Heart left ventricle (tissue), 16 donors: Measurements from ENCODE around the gene FBXW7. TPM values are rescaled to one million over a fixed set of nuclear protein-coding genes. Genes with fewer than 3 reads are reported as not detected.

Experiments used
- ATAC-seq, 4 donors: fragments of 200-7000 bp; cut with Tn5 transposase; one replicate each; pipeline ENCODE4 v1.9.1; 2020 to 2022; ENCODE audit warnings: moderate library complexity in 4 of 4, mild to moderate bottlenecking in 3 of 4, moderate number of reproducible peaks in 1 of 4
- DNase-seq, 5 donors: peaks; one replicate each; pipeline ENCODE4 v3.0.0-alpha.2; 2020
- H3K27ac ChIP-seq, 12 donors: fragments of 200-600 bp; sonication (generic) in 4 of 12; one replicate each; pipeline versions ENCODE4 v1.5.0 to v1.8.0; 2016 to 2022; ENCODE audit warnings: mild to moderate bottlenecking in 2 of 12
- H3K27me3 ChIP-seq, 9 donors: fragments of 200-600 bp; sonication (generic) in 2 of 9; one replicate each; pipeline versions ENCODE4 v1.5.1 to v1.8.0; 2016 to 2022; ENCODE audit warnings: mild to moderate bottlenecking in 3 of 9
- H3K36me3 ChIP-seq, 9 donors: fragments of 200-600 bp; sonication (generic) in 2 of 9; one replicate each; pipeline versions ENCODE4 v1.5.0 to v1.8.0; 2018 to 2022; ENCODE audit warnings: mild to moderate bottlenecking in 2 of 9
- H3K4me1 ChIP-seq, 12 donors: fragments of 200-600 bp; sonication (generic) in 4 of 12; one replicate each; pipeline versions ENCODE4 v1.5.0 to v1.8.0; 2016 to 2022; ENCODE audit warnings: mild to moderate bottlenecking in 3 of 12
- H3K4me3 ChIP-seq, 12 donors: fragments of 200-600 bp; sonication (generic) in 4 of 12; one replicate each; pipeline versions ENCODE4 v1.5.0 to v1.8.0; 2017 to 2022; ENCODE audit warnings: mild to moderate bottlenecking in 9 of 12, moderate library complexity in 4 of 12
- H3K9me3 ChIP-seq, 12 donors: fragments of 200-600 bp; sonication (generic) in 4 of 12; one replicate each; pipeline versions ENCODE4 v1.5.0 to v1.8.0; 2016 to 2022; ENCODE audit warnings: mild to moderate bottlenecking in 1 of 12
- CTCF ChIP-seq, 12 donors: fragments of 200-600 bp; sonication (generic) in 4 of 12; IDR thresholded peaks; one replicate each; pipeline versions ENCODE4 v1.5.0 to v1.8.0; 2018 to 2022; ENCODE audit warnings: antibody characterized with exemption in 12 of 12, mild to moderate bottlenecking in 5 of 12
- POLR2A ChIP-seq, 2 donors: fragments of 450-650 bp; IDR thresholded peaks; one replicate each; pipeline ENCODE4 v1.6.1; 2017; ENCODE audit warnings: antibody characterized with exemption in 2 of 2, mild to moderate bottlenecking in 2 of 2, moderate library complexity in 2 of 2
- WGBS, 4 donors: extraction: QIAGEN DNeasy Blood & Tissue Kit in 2 of 4; methylation state at CpG; one replicate each; pipeline versions ENCODE4 v1.1.5 to v1.1.7; 2013 to 2018; 5-methylcytosine and 5-hydroxymethylcytosine counted together
- intact Hi-C, 10 donors: fragments of 100-400 bp; cut with DNase I; formaldehyde crosslinking; loops; one replicate each; pipeline versions ENCODE4 v1.11.1 to v1.14.2; 2022
- polyA plus RNA-seq, 2 donors: library from polyadenylated mRNA; stranded (reverse); fragments of 200-250 nt; gene quantifications; one replicate each; pipeline ENCODE4 v1.2.3, GENCODE V29; 2013
- total RNA-seq, 9 donors: library from RNA; depleted of rRNA in 2 of 9; stranded (reverse); fragments of >200 nt in 2 of 9; fragmentation: NEBNext Ultra II Directional in 3 of 9; extraction: Animal tissue kit (Norgen Biotek cat#: 25700) in 3 of 9; gene quantifications; one replicate each; pipeline versions ENCODE4 v1.1.0 to v1.2.4, GENCODE V29; 2016 to 2023
- donor health status: ischemic (EF 13 %, LVEDD 7.1; RV severe dilation, severe dysfunction).
- donor health status: healthy with polysubstance abuse.
- donor health status: DM: no; HTN: yes; CAD: no.
- donor health status: DM: no; HTN: no; CAD: no.
- donor health status: ischemic (EF 25% LVEDD 6.9; RV normal size, moderate dysfunction).
- donor health status: ischemic (EF 25% LVEDD 5.7; RV mildly dilated, moderate dysfunction).
- donor health status: healthy.
- donor health status: DM: yes; HTN: yes; CAD: no.
- donor health status: ischemic (EF 35%, LVEDD 5.7; RV mildly dilated, moderate dysfunction).
- donor health status: nonischemic (EF 11% LVEDD 7.7; RV severe dilation, severe dysfunction).
- donor health status: DM: yes; HTN: yes; CAD: no.
- donor health status: PGD.
- donor health status: ischemic (EF 29% LVEDD 5.4; RV normal size, mild dysfunction).
- donor health status: nonischemic (EF 23%, LVEDD 6.1; RV moderate dilation, normal function).

FBXW7 gene
- total and polyA plus RNA-seq, 11 donors = 20.6 to 74.1 (median 59.8) TPM

- no peaks in the 10 kb centered on the region for H3K36me3 ChIP-seq
- peaks cover 0 to 6% (median 0%) of the 10 kb centered on the region in 9 donors for H3K27me3 ChIP-seq
- DNase-seq (no peak), ATAC-seq (no peak)
- 68 to 81% (median 77%) methylated on average over 1 of the region's 1 CpG for whole genome bisulfite sequencing, 4 donors
- no peak overlapping the region for H3K4me3 ChIP-seq
- no peak overlapping the region for H3K27ac ChIP-seq
- no peaks in the 10 kb centered on the region for H3K9me3 ChIP-seq
- intact Hi-C loops = no loop called here
- TF ChIP-seq POLR2A (IDR thresholded peaks at IDR 0.05) (no peak), CTCF (IDR thresholded peaks at IDR 0.05) (no peak)
- H3K4me1 ChIP-seq = no peaks in the 10 kb centered on the region
Measured at GRCh38 chr4:152575533-152575932, 39.6 kb upstream of the FBXW7 start.

GRCh38 chr4:152573861-152574260, 38.0 kb upstream of the FBXW7 start:
- ATAC-seq = no peak
- TF ChIP-seq POLR2A (IDR thresholded peaks at IDR 0.05) (no peak), CTCF (IDR thresholded peaks at IDR 0.05) (no peak)
- Histone ChIP-seq H3K27ac (no peak overlapping the region), H3K27me3 (peaks cover 0 to 6% (median 0%) of the 10 kb centered on the region in 9 donors), H3K4me3 (no peak overlapping the region), H3K9me3 (no peaks in the 10 kb centered on the region), H3K4me1 (no peaks in the 10 kb centered on the region), H3K36me3 (no peaks in the 10 kb centered on the region)
- no peak for DNase-seq
- intact Hi-C loops = no loop called here
- 91 to 95% (median 94%) methylated on average over 2 of the region's 2 CpGs for WGBS, 4 donors

- Histone ChIP-seq H3K27ac (no peak overlapping the region), H3K36me3 (no peaks in the 10 kb centered on the region), H3K27me3 (peaks cover 0 to 6% (median 0%) of the 10 kb centered on the region in 9 donors), H3K4me3 (no peak overlapping the region), H3K4me1 (no peaks in the 10 kb centered on the region), H3K9me3 (no peaks in the 10 kb centered on the region)
- intact Hi-C loops = no loop called here
- DNase-seq = no peak
- TF ChIP-seq POLR2A (IDR thresholded peaks at IDR 0.05) = no peak
- no peak for TF ChIP-seq CTCF (IDR thresholded peaks at IDR 0.05)
- ATAC-seq = no peak
- WGBS, 4 donors = 70 to 76% (median 72%) methylated on average over 9 of the region's 9 CpGs
Measured at GRCh38 chr4:152572417-152573086, 36.7 kb upstream of the FBXW7 start.

- ATAC-seq = no peak
Measured at GRCh38 chr4:152571770-152572169, 35.9 kb upstream of the FBXW7 start.

More at GRCh38 chr4:152571770-152572169, 35.9 kb upstream of the FBXW7 start:
- H3K27me3 ChIP-seq = no peaks in the 10 kb centered on the region
- H3K36me3 ChIP-seq = no peaks in the 10 kb centered on the region
- H3K4me3 ChIP-seq = no peak overlapping the region
- TF ChIP-seq POLR2A (IDR thresholded peaks at IDR 0.05) (no peak), CTCF (IDR thresholded peaks at IDR 0.05) (no peak)
- intact Hi-C loops = no loop called here
- no peaks in the 10 kb centered on the region for H3K9me3 ChIP-seq
- 93 to 98% (median 96%) methylated on average over 1 of the region's 1 CpG for WGBS, 4 donors
- H3K27ac ChIP-seq = no peak overlapping the region
- no peak for DNase-seq
- H3K4me1 ChIP-seq = no peaks in the 10 kb centered on the region
